COR-L47 (cell line): ENCODE data around the gene GLIS2.
A peak's percentile ranks its signal among the peaks of the same experiment; 100 is the strongest.
"Not testable (repeated sequence)": the region's sequence is repeated elsewhere in the genome, so short reads cannot be mapped to it uniquely, and the experiment has no call there.

Source experiments
- DNase-seq: peaks from one replicate; lab custom pipeline; 2025; lab: John Stamatoyannopoulos, UW

The GLIS2 gene

GRCh38 chr16:4336701-4337539 is 21.1 kb downstream of the GLIS2 start:
- DNase-seq: no peak

GRCh38 chr16:4337540-4338088 is 21.7 kb downstream of the GLIS2 start:
- DNase-seq: no peak

GRCh38 chr16:4338125-4338582 is 22.3 kb downstream of the GLIS2 start:
- no peak for DNase-seq

- no peak for DNase-seq
Measured at GRCh38 chr16:4338712-4339299, 22.9 kb downstream of the GLIS2 start.

- DNase-seq: no peak
Measured at GRCh38 chr16:4339455-4339854, 23.6 kb downstream of the GLIS2 start.

GRCh38 chr16:4339909-4340308 is 24.0 kb downstream of the GLIS2 start:
- DNase-seq: peak; percentile 94

- DNase-seq: no peak
Measured at GRCh38 chr16:4340443-4340842, 24.6 kb downstream of the GLIS2 start.

GRCh38 chr16:4341250-4341649 is 25.4 kb downstream of the GLIS2 start:
- no peak for DNase-seq

GRCh38 chr16:4342866-4343744 is 27.2 kb downstream of the GLIS2 start:
- no peak for DNase-seq

- not testable (repeated sequence) for DNase-seq
Measured at GRCh38 chr16:4344300-4344982, 28.6 kb downstream of the GLIS2 start.

- DNase-seq: peak; percentile 86
Measured at GRCh38 chr16:4344983-4345835, 29.3 kb downstream of the GLIS2 start.

GRCh38 chr16:4345836-4346781 is 30.2 kb downstream of the GLIS2 start:
- peak; percentile 34 for DNase-seq

GRCh38 chr16:4347010-4347409 is 31.1 kb downstream of the GLIS2 start:
- no peak for DNase-seq

GRCh38 chr16:4347765-4348509 is 32.1 kb downstream of the GLIS2 start:
- DNase-seq: no peak

GRCh38 chr16:4349332-4349731 is 33.5 kb downstream of the GLIS2 start:
- DNase-seq: no peak

- no peak for DNase-seq
Measured at GRCh38 chr16:4350365-4350786, 34.5 kb downstream of the GLIS2 start.

- DNase-seq: peak; percentile 93
Measured at GRCh38 chr16:4350787-4351659, 35.2 kb downstream of the GLIS2 start, which contains the start of gene PAM16. Gene PAM16 (minus strand): TSS chr16:4351321. CDS start chr16:4351234, 87 bp downstream.

GRCh38 chr16:4351880-4352279 is 36.0 kb downstream of the GLIS2 start:
- no peak for DNase-seq
